Fibroblast of skin of right quadriceps (primary cell): ENCODE data around the gene SNAP47.
"Not testable (repeated sequence)": the region's sequence is repeated elsewhere in the genome, so short reads cannot be mapped to it uniquely, and the experiment has no call there.

Experiments
- DNase-seq: peaks from one replicate; pipeline ENCODE4 v3.0.0-alpha.2; 2013

The SNAP47 gene

GRCh38 chr1:227734856-227735538, at the start of gene SNAP47, which contains the start of gene JMJD4:
Gene SNAP47 (plus strand): TSS chr1:227735435. CDS start chr1:227747737, 12,302 bp downstream.
Gene JMJD4 (minus strand): TSS chr1:227735302. CDS start chr1:227735273, 29 bp downstream.
- DNase-seq, result peak; percentile 91

GRCh38 chr1:227685807-227686206, 49.4 kb upstream of the SNAP47 start:
- no peak for DNase-seq

- DNase-seq, result no peak
Observed at GRCh38 chr1:227697321-227697864, 37.8 kb upstream of the SNAP47 start.

- not testable (repeated sequence) for DNase-seq
Observed at GRCh38 chr1:227701631-227702030, 33.6 kb upstream of the SNAP47 start.

- DNase-seq, result no peak
Observed at GRCh38 chr1:227707846-227708245, 27.4 kb upstream of the SNAP47 start.

GRCh38 chr1:227709451-227709850, 25.8 kb upstream of the SNAP47 start:
- no peak for DNase-seq

- DNase-seq, result not testable (repeated sequence)
Observed at GRCh38 chr1:227710474-227710873, 24.8 kb upstream of the SNAP47 start.

GRCh38 chr1:227712648-227713047, 22.6 kb upstream of the SNAP47 start:
- no peak for DNase-seq

GRCh38 chr1:227718932-227719331, 16.3 kb upstream of the SNAP47 start:
- DNase-seq, result no peak

- no peak for DNase-seq
Observed at GRCh38 chr1:227723474-227723873, 11.8 kb upstream of the SNAP47 start.

GRCh38 chr1:227725046-227725445, 10.2 kb upstream of the SNAP47 start:
- DNase-seq, result no peak

- DNase-seq, result no peak
Observed at GRCh38 chr1:227726318-227726717, 8.9 kb upstream of the SNAP47 start.

- DNase-seq, result no peak
Observed at GRCh38 chr1:227726924-227727599, 8.2 kb upstream of the SNAP47 start.

- DNase-seq, result peak; percentile 35
Observed at GRCh38 chr1:227728059-227728891, 7.0 kb upstream of the SNAP47 start.

GRCh38 chr1:227728892-227729143, 6.4 kb upstream of the SNAP47 start:
- no peak for DNase-seq

GRCh38 chr1:227729144-227729880, 5.9 kb upstream of the SNAP47 start:
- DNase-seq, result no peak

- peak; percentile 53 for DNase-seq
Observed at GRCh38 chr1:227729881-227730629, 5.2 kb upstream of the SNAP47 start.

GRCh38 chr1:227730630-227731151, 4.5 kb upstream of the SNAP47 start:
- DNase-seq, result no peak

- no peak for DNase-seq
Observed at GRCh38 chr1:227731241-227731677, 4.0 kb upstream of the SNAP47 start.

GRCh38 chr1:227731696-227732585, 3.3 kb upstream of the SNAP47 start:
- no peak for DNase-seq
